DMS153 treated with DMSO at 0.1 percent for 48 hours (cell line): ENCODE data around the gene XYLT1.

Experiments used
- DNase-seq: peaks from one replicate; lab custom pipeline; 2025; ENCODE audit not compliant: unreplicated experiment; lab: John Stamatoyannopoulos, UW

Gene XYLT1

GRCh38 chr16:17212606-17213005 is 258.2 kb downstream of the XYLT1 start:
- no peak for DNase-seq

GRCh38 chr16:17211797-17212196 is 259.0 kb downstream of the XYLT1 start:
- no peak for DNase-seq

- no peak for DNase-seq
These were observed 264.0 kb downstream of the XYLT1 start for GRCh38 chr16:17206712-17207111.

- DNase-seq = peak; percentile 10
These were observed 265.2 kb downstream of the XYLT1 start for GRCh38 chr16:17205279-17206211.

- no peak for DNase-seq
These were observed 266.1 kb downstream of the XYLT1 start for GRCh38 chr16:17204644-17205043.

- DNase-seq = no peak
These were observed 266.6 kb downstream of the XYLT1 start for GRCh38 chr16:17204206-17204605.

- no peak for DNase-seq
These were observed 267.3 kb downstream of the XYLT1 start for GRCh38 chr16:17203424-17203823.

GRCh38 chr16:17199135-17199534 is 271.6 kb downstream of the XYLT1 start:
- no peak for DNase-seq

GRCh38 chr16:17196526-17196925 is 274.2 kb downstream of the XYLT1 start:
- no peak for DNase-seq

- DNase-seq = no peak
These were observed 276.5 kb downstream of the XYLT1 start for GRCh38 chr16:17194190-17194780.

GRCh38 chr16:17193566-17194100 is 277.1 kb downstream of the XYLT1 start:
- DNase-seq = no peak

- DNase-seq = no peak
These were observed 286.7 kb downstream of the XYLT1 start for GRCh38 chr16:17184026-17184425.

GRCh38 chr16:17177959-17178905 is 292.5 kb downstream of the XYLT1 start:
- DNase-seq = no peak

- DNase-seq = no peak
These were observed 293.4 kb downstream of the XYLT1 start for GRCh38 chr16:17177242-17177958.

- no peak for DNase-seq
These were observed 294.6 kb downstream of the XYLT1 start for GRCh38 chr16:17176199-17176598.

- no peak for DNase-seq
These were observed 297.5 kb downstream of the XYLT1 start for GRCh38 chr16:17173281-17173680.

- DNase-seq = peak; percentile 1
These were observed 299.3 kb downstream of the XYLT1 start for GRCh38 chr16:17171250-17172143.

GRCh38 chr16:17170435-17170834 is 300.3 kb downstream of the XYLT1 start:
- DNase-seq = no peak

GRCh38 chr16:17168181-17168580 is 302.6 kb downstream of the XYLT1 start:
- DNase-seq = no peak
